22Rv1 (cell line): ENCODE measurements around the gene ATP2C1.
A peak's percentile ranks its signal among the peaks of the same experiment; 100 is the strongest.

Experiments used
- H3K27ac ChIP-seq: fragments of 450-650 bp; 2 replicates; pipeline ENCODE4 v1.5.1; 2017
- ZFX ChIP-seq: fragments of 450-650 bp; IDR thresholded peaks from 2 replicates; pipeline ENCODE4 v1.6.1; 2017; ENCODE audit warnings: antibody characterized with exemption, borderline replicate concordance
- TF ChIP-seq, protein P1 (sequence below): fragments of 450-650 bp; IDR thresholded peaks from 2 replicates; pipeline ENCODE4 v1.5.1; 2017; ENCODE audit warnings: mild to moderate bottlenecking

Gene ATP2C1

DNA sequence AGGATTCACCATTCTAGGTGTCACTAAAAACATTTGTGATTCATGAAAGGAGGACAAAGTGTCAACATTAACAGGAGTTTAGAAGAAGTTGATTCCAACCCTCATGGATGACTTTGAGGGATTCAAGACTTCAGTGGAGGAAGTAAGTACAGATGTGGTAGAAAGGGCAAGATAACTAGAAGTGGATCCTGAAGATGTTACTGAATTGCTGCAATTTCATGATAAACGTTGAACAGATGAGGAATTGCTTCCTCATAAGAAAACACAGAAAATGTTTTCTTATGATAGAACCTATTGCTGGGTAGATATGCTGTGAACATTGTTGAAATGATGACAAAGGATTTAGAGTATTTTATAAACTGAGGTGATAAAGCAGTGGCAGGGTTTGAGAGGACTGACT, 23.5 kb upstream of the ATP2C1 start:
- TF ChIP-seq, protein P1, sequence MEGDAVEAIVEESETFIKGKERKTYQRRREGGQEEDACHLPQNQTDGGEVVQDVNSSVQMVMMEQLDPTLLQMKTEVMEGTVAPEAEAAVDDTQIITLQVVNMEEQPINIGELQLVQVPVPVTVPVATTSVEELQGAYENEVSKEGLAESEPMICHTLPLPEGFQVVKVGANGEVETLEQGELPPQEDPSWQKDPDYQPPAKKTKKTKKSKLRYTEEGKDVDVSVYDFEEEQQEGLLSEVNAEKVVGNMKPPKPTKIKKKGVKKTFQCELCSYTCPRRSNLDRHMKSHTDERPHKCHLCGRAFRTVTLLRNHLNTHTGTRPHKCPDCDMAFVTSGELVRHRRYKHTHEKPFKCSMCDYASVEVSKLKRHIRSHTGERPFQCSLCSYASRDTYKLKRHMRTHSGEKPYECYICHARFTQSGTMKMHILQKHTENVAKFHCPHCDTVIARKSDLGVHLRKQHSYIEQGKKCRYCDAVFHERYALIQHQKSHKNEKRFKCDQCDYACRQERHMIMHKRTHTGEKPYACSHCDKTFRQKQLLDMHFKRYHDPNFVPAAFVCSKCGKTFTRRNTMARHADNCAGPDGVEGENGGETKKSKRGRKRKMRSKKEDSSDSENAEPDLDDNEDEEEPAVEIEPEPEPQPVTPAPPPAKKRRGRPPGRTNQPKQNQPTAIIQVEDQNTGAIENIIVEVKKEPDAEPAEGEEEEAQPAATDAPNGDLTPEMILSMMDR = no peak
- TF ChIP-seq ZFX = no peak
- no peak overlapping the region for H3K27ac ChIP-seq

DNA sequence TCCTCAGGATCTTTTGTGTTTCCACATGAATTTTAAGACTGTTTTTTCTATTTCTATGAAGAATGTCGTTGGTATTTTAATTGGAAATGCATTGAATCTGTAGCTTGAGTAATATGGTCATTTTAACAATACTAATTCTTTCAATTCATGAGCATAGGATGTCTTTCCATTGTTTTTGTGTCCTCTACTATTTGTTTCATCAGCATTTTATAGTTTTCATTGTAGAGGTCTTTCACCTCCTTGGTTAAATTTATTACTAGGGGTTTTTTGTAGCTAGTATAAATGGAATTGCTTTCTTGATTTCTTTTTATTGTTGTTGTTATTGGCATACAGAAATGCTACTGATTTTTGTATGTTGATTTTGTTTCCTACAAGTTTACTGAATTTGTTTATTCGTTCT, 17.3 kb upstream of the ATP2C1 start:
- H3K27ac ChIP-seq = no peak overlapping the region
- TF ChIP-seq ZFX = no peak
- TF ChIP-seq, protein P1 = no peak

- TF ChIP-seq ZFX = no peak
- TF ChIP-seq, protein P1 = no peak
Measured at GRCh38 chr3:130878464-130878863, 15.4 kb upstream of the ATP2C1 start.

GRCh38 chr3:130889416-130889946, 4.4 kb upstream of the ATP2C1 start:
- no peak for TF ChIP-seq ZFX
- TF ChIP-seq, protein P1 = no peak
- no peak overlapping the region for H3K27ac ChIP-seq

More at GRCh38 chr3:130878464-130878863, 15.4 kb upstream of the ATP2C1 start:
- no peak overlapping the region for H3K27ac ChIP-seq

GRCh38 chr3:130892759-130893375, 1.0 kb upstream of the ATP2C1 start:
- H3K27ac ChIP-seq = peak overlapping the region; percentile 85
- no peak for TF ChIP-seq ZFX
- TF ChIP-seq, protein P1 = peak; percentile 89

GRCh38 chr3:130894130-130894985, 474 bp downstream of the ATP2C1 start:
- H3K27ac ChIP-seq = peak overlapping the region; percentile 85
- TF ChIP-seq, protein P1 = no peak

DNA sequence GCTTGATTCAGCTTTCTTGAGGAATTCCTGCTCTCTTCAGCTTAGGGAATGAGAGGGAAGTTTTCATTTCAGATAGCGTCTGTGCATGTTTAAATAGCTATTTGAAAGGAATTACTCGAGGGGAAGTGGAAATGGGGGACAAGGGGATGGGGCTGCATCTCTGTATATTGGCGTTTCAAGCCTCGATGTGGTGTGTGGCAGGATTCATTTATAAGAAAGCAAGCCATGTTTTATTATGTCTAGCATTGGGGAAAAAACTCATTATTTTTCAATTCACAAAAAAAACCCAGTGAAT, 1.0 kb downstream of the ATP2C1 start:
- peak overlapping the region; percentile 85 for H3K27ac ChIP-seq
- no peak for TF ChIP-seq ZFX
- TF ChIP-seq, protein P1 = no peak
